Transverse colon (tissue), 4 donors: ENCODE data around the gene WASHC3. TPM values are rescaled to one million over a fixed set of nuclear protein-coding genes. Genes with fewer than 3 reads are reported as not detected.

Source experiments
- DNase-seq: peaks from one replicate; pipeline ENCODE4 v3.0.0-alpha.2; 2019
- H3K27ac ChIP-seq, 4 donors: fragments of 200-600 bp; sonication (generic); 2 replicates each; pipeline ENCODE4 v1.5.1; 2016 to 2018; ENCODE audit warnings: inconsistent platforms in 4 of 4
- H3K27me3 ChIP-seq: fragments of 200-600 bp; sonication (generic); 2 replicates; pipeline ENCODE4 v1.5.1; 2017; ENCODE audit warnings: inconsistent platforms
- H3K36me3 ChIP-seq, 4 donors: fragments of 200-600 bp; sonication (generic); 2 replicates each; pipeline ENCODE4 v1.5.1; 2017 to 2019; ENCODE audit warnings: inconsistent platforms in 4 of 4
- H3K4me1 ChIP-seq, 4 donors: fragments of 200-600 bp; sonication (generic); 2 replicates each; pipeline ENCODE4 v1.5.1; 2017 to 2020; ENCODE audit warnings: inconsistent platforms in 4 of 4
- H3K4me3 ChIP-seq, 4 donors: fragments of 200-600 bp; sonication (generic); 1 replicate in 1 of 4; 2 replicates in 3 of 4; pipeline versions ENCODE4 v1.5.1 to v1.6.1; 2017 to 2019; ENCODE audit warnings: inconsistent platforms in 4 of 4
- H3K9me3 ChIP-seq, 2 donors: fragments of 200-600 bp; sonication (generic); 2 replicates each; pipeline ENCODE4 v1.5.1; 2017 to 2019; ENCODE audit warnings: inconsistent platforms in 2 of 2
- CTCF ChIP-seq, 5 experiments: fragments of 200-600 bp in 3 of 5; fragments of 450-650 bp in 2 of 5; sonication (generic) in 3 of 5; IDR thresholded peaks; 1 replicate in 2 of 5; 2 replicates in 3 of 5; pipeline ENCODE4 v1.5.1; 2016 to 2017; ENCODE audit warnings: antibody characterized with exemption in 5 of 5, inconsistent platforms in 3 of 5, mild to moderate bottlenecking in 2 of 5, moderate library complexity in 1 of 5
- EP300 ChIP-seq: sonication (generic); formaldehyde crosslinking; IDR thresholded peaks from one replicate; pipeline ENCODE4 v1.6.1; 2017; ENCODE audit warnings: antibody characterized with exemption, low read depth
- POLR2A ChIP-seq: fragments of 450-650 bp; IDR thresholded peaks from one replicate; pipeline ENCODE4 v1.6.1; 2016; ENCODE audit warnings: antibody characterized with exemption, mild to moderate bottlenecking, moderate library complexity
- POLR2AphosphoS5 ChIP-seq, 3 donors: sonication (generic); formaldehyde crosslinking; IDR thresholded peaks; one replicate each; pipeline ENCODE4 v1.6.1; 2016; ENCODE audit warnings: antibody characterized with exemption in 3 of 3
- WGBS, 2 donors: methylation state at CpG; one replicate each; pipeline ENCODE4 v1.1.5; 2018; ENCODE audit warnings: low coverage in 1 of 2; 5-methylcytosine and 5-hydroxymethylcytosine counted together
- in situ Hi-C, 4 donors: fragments of 200-750 bp; cut with MboI; loops; one replicate each; pipeline versions ENCODE4 v1.15.0 to v1.15.1; 2017; ENCODE audit warnings: low sequenced_read_pairs in 3 of 4, low pct_ligation_motif_present in 1 of 4, low pct_unique_long_range_greater_than_20kb in 1 of 4
- intact Hi-C: fragments of 100-400 bp; cut with DNase I; formaldehyde crosslinking; loops from one replicate; pipeline ENCODE4 v1.15.1; 2023; ENCODE audit warnings: low total_unique reads
- total RNA-seq, 4 donors: library from RNA; depleted of rRNA; stranded (reverse); fragments of >200 nt; gene quantifications; one replicate each; pipeline ENCODE4 v1.1.0, GENCODE V29; 2016

WASHC3 gene
- total RNA-seq, 4 donors from 2014 or later = 18.7 to 78.6 (median 52.3) TPM

GRCh38 chr12:101995684-101996083 lies 66.1 kb downstream of the WASHC3 start:
- no peaks in the 10 kb centered on the region for H3K9me3 ChIP-seq
- in situ Hi-C loops (no loop called here), intact Hi-C loops (no loop called here)
- no peak for DNase-seq
- no peak overlapping the region for H3K4me3 ChIP-seq
- H3K4me1 ChIP-seq = no peaks in the 10 kb centered on the region
- H3K27me3 ChIP-seq = no peaks in the 10 kb centered on the region
- H3K27ac ChIP-seq = no peak overlapping the region
- H3K36me3 ChIP-seq = no peaks in the 10 kb centered on the region
- 50 to 53% methylated on average over 4 of the region's 4 CpGs for WGBS, 2 donors
- TF ChIP-seq CTCF (IDR thresholded peaks at IDR 0.05) (no peak), EP300 (no peak), POLR2AphosphoS5 (IDR thresholded peaks at IDR 0.05) (no peak)

GRCh38 chr12:101992091-101992490 lies 69.7 kb downstream of the WASHC3 start:
- H3K4me1 ChIP-seq = no peaks in the 10 kb centered on the region
- H3K27ac ChIP-seq = no peak overlapping the region
- WGBS, 2 donors = 47 to 75% methylated on average over 2 of the region's 2 CpGs
- H3K36me3 ChIP-seq = no peaks in the 10 kb centered on the region
- intact Hi-C loops = no loop called here
- in situ Hi-C loops = no loop called here
- no peak for DNase-seq
- H3K9me3 ChIP-seq = no peaks in the 10 kb centered on the region
- TF ChIP-seq CTCF (IDR thresholded peaks at IDR 0.05) (no peak), POLR2AphosphoS5 (IDR thresholded peaks at IDR 0.05) (no peak), EP300 (no peak), POLR2A (no peak)
- no peak overlapping the region for H3K4me3 ChIP-seq
- no peaks in the 10 kb centered on the region for H3K27me3 ChIP-seq

GRCh38 chr12:101982307-101982706 lies 79.5 kb downstream of the WASHC3 start:
- Histone ChIP-seq H3K4me1 (no peaks in the 10 kb centered on the region), H3K36me3 (no peaks in the 10 kb centered on the region), H3K27me3 (no peaks in the 10 kb centered on the region), H3K9me3 (no peaks in the 10 kb centered on the region), H3K4me3 (no peak overlapping the region), H3K27ac (peak overlapping the region in 1 of 4 donors; percentile 6)
- TF ChIP-seq POLR2AphosphoS5 (IDR thresholded peaks at IDR 0.05) (no peak), CTCF (IDR thresholded peaks at IDR 0.05) (no peak), EP300 (no peak), POLR2A (no peak)
- DNase-seq = no peak
- intact Hi-C loops = no loop called here
- 63 to 74% methylated on average over 4 to 5 of the region's 5 CpGs for WGBS, 2 donors
- in situ Hi-C loops = no loop called here

GRCh38 chr12:101981868-101982267 lies 79.9 kb downstream of the WASHC3 start:
- peak overlapping the region in 1 of 4 donors; percentile 6 for H3K27ac ChIP-seq
- H3K27me3 ChIP-seq = no peaks in the 10 kb centered on the region
- in situ Hi-C loops (no loop called here), intact Hi-C loops (no loop called here)
- no peaks in the 10 kb centered on the region for H3K9me3 ChIP-seq
- H3K4me3 ChIP-seq = no peak overlapping the region
- no peaks in the 10 kb centered on the region for H3K4me1 ChIP-seq
- DNase-seq = no peak
- TF ChIP-seq CTCF (IDR thresholded peaks at IDR 0.05) = no peak
- H3K36me3 ChIP-seq = no peaks in the 10 kb centered on the region
- 50 to 56% methylated on average over 2 of the region's 2 CpGs for WGBS, 2 donors
